GM18870 (cell line): ENCODE results near the gene ZNF235.
"Not testable (repeated sequence)": the region's sequence is repeated elsewhere in the genome, so short reads cannot be mapped to it uniquely, and the experiment has no call there.

Experiments
- ATAC-seq: cut with Tn5 transposase; IDR thresholded peaks from one replicate; pipeline ENCODE4 v1.9.1; 2021; ENCODE audit warnings: moderate library complexity; ENCODE audit not compliant: unreplicated experiment

ZNF235 gene

DNA sequence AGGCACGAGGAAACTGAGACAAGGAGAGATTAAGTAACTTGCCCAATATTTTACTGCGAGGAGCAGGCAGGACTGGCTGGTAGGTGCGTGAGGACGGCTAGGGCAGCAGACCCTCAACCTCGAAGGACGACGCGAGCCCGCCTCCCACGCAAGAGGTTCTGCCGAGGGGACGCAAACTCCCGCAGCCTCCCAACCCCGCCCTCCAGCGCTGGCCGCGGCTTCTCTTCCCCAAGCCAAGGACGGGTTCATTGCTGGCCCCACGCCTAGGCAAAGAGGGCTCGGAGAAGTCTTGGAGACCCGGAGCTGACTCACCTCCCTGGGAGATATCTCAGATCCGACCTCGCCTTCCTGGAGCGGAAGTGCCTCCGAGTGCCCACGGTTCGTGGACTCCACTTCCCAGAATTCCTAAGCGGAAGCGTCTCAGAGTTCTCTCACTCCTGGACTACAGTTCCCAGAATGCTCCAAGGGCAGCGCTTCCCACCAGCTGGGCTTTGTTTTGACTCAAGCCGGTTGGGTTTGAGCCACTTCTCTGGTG, at the start of gene ZNF235:
Gene ZNF235 (minus strand): TSS at position 367 of the 535 bp plus-strand sequence. CDS start 1,621 bp downstream, outside the sequence.
- ATAC-seq, result peak; percentile 85

DNA sequence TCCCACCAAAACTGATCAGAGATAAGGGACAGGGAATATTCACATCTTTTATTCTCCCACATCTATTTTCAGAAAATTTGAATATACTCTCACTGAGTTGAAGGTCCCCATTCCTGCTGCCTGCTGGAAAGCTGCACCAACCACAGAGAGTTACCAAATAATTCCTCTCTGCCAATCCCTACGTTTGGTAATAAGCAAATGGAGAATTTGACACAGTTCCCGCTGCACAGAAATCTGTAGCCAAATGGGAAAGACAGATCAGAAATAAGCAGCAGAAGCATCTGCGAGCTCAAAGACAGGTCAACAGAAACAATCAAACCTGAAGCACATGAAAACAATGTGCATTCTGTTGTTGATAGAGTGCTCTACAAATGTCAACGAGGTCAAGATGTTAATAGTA, 41.7 kb upstream of the ZNF235 start:
- no peak for ATAC-seq

DNA sequence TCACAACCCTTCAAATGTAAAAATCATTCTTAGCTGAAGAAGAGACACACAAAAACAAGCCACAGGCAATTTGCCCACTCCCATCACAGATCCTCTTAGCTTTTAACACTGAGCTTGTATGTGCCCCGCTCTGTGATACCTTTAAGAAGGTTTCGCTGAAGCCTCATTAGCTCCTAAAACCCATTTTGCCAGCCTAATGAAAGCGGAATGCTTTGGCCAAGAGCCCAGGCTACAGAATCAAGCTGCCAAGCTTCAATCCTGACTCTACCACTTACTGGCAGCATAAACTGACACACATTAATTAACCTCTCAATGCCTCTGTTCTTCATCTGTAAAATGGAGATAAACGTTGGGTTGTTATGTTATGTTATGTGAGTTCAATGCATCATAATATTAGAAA, 41.1 kb upstream of the ZNF235 start:
- no peak for ATAC-seq

DNA sequence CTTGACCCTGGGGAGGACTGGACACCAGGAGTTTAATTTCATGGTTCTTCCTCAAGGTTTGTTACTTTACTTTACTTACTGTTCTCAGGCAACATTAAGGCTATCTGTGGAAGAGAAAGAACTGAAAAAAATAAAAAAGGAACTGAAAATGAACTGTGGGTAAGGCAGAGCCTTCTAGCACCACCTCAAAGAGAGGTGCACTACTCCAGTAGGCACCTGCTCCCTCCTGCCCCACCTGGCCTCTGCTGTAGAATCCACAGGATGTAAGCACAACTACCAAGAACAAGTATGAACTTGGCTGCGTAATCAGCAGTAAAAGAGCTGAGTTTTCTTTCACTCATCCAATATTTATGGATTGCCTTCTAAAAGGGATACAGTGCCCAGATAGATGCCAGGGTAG, 39.4 kb upstream of the ZNF235 start:
- ATAC-seq, result no peak

DNA sequence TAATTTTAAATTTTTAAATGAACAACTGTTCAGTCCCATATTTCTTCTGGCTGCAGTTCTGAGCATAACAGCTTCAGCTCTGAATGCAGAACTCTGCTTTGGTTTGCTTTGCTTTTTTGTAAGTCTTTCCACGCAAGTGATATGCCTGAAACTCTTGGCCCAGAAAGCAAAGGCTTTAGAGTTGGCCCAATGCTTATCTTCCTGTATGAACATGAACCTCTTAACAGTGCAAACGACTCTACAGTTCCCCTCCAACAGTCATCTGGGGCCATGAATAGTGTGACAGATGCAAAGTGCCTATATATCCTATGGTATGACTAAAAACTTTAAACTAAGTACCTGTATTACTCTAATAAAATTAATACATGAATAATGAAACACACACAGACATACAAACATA, 37.0 kb upstream of the ZNF235 start:
- no peak for ATAC-seq

DNA sequence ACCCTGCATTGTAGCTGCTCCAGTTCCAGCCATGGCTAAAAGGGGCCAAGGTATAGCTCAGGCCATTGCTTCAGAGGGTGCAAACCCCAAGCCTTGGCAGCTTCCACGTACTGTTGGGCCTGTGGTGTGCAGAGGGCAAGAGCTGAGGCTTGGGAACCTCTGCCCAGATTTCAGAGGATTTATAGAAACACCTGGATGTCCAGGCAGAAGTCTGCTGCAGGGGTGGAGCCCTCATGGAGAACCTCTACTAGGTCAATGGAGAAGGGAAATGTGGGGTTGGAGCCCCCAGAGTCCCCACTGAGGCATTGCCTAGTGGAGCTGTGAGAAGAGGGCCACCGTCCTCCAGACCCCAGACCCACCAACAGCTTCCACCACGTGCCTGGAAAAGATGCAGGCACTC, 29.8 kb upstream of the ZNF235 start:
- not testable (repeated sequence) for ATAC-seq

DNA sequence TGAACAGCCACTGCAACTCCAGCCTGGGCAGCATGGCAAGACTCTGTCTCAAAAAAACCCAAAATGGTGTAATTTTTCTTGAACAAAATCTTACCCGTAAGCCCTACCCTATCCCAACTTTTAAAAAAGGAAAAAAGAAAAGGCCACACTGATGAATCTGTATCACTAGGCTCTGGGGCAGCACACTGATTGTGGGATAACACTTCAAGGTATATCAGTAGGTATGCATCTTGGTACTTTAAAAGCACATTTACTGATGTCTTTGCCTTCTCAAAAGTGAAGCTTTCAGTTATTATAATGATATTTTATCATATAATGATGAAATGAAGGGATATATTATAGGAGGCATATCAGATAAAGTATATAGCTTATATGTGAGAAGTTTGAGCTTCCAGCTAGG, 27.3 kb upstream of the ZNF235 start:
- no peak for ATAC-seq

DNA sequence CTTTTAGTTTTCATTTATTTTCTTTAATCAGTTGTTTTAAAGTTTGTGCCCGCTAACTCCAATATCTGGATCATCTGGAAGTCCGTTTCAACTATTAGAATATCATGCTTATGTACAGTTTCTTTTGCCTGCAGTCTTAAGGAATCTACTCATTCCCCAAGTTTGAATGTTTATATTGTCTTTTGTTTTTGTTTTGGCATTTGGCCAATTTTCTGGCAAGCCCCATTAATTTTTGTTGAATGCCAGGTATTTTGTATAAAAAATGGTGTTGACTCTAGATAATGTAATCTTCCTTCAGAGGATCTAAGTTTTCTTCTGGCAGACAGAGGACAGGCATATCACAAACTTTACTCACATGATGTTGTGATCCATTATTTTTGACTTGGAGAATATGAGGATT, 11.1 kb upstream of the ZNF235 start:
- no peak for ATAC-seq

DNA sequence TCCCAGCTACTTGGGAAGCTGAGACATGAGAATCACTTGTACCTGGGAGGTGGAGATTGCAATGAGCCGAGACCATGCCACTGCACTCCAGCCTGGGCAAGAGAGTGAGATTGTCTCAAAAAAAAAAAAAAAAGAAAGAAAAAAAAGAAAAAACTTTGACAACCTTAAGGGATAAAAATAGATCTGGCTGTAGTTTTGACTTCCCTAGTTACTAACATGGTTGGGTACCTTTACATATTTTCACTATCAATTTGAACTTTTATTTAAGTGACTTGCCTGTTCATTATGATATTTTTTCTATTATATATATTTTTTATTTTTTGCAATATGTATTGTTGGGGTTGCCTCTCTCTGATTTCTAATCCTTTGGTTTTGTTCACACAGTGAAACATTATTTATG, 8.4 kb upstream of the ZNF235 start:
- no peak for ATAC-seq

DNA sequence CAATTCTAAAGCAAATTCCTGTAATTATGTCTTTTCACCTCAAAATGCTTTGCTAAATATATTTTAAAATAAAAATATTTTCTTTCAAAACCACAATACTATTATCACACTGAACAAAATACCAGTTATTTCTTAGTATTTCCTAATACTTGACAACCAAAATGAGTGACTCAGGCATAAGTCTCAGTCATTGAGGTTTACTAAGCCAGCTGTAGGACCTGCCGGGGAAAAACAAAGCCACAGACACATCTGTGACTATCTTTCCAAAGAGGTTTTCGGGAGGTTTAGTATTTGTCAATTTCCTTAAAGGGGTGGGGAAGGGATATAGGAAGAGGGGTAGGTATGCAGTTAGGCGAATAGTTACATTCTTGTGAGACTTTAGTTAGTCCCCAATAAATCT, 3.2 kb upstream of the ZNF235 start:
- no peak for ATAC-seq

DNA sequence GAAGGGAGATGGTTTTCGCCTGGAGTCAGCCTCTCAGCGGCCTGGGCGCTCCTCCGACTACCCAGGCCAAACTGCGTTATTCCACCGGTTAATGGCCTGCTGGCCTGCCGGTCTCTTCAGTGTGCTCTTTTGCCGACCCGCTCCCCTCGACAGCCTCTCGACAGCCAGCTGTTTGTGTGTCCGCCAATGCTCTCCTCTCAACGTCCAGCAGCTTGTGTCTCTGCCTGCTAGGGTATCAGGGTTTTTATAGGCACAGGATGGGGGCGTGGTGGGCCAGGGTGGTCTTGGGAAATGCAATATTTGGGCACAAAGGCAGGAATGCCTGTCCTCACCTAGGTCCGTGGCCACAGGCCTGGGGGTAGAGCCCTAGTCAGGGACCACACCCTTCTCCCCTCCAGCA, 1.5 kb upstream of the ZNF235 start:
- ATAC-seq, result no peak

DNA sequence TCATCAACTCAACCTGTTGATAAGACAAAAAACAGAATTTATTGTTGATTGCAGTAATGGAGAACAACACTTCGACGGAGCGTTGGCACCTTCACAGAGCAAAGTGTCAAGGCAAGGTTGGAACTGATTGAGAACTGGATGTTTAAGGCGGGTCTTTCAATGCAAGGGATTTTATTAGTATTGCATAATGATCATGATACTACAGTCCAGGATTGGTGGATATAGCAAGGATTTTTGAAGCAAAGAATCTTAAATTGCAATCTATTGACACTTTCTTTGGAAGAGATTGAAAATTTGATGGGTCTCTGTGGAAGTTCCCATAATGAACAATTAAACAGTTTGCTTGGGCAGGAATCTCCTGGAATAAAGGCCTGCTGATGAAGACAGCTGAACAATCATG, 632 bp upstream of the ZNF235 start:
- no peak for ATAC-seq

DNA sequence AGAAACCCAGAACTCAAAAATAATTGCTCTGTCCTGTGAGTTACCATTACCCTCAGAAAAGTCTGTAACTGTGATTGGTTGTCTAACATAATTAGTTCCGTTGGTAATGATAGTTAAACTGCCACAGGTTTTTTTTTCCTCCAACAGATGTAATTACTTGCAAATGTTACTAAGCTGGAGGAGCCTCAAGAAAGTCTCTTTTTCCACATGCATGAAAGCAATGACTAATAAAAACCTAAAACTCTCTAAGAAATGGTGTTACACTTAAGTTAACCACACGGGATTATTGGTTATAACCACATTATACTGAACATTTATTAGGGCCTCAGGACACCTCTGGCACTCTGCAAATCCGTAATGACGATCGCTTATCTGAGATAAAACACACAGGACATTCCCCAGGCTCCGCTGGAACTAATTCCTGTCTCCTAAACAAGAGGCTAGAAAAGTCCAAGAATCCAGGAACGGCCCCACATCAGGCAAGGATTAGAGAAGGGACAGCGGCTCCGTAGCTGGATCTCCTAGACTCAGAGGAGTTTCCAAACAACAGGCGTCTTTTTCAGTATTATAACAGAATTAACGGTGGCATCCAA, 753 bp downstream of the ZNF235 start:
- no peak for ATAC-seq

DNA sequence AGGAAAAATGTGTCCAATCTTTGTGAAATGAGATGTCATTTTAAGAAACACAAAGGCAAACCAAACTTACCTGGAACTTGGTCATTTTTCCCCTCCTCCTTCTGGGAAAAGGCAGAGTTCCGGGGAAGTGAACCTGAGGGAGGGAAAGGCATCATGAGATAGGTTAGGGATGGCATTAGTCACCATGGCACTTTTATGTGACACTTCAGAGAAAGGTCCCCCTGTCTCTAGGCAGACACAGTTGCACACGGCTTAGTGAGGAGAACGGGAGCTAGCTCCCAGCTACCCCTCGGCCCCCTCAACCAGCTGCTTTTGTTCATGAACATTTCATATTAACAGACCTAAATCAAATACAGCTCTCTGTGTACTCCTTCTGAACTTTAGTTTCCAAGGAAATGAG, 1.5 kb downstream of the ZNF235 start:
- no peak for ATAC-seq

DNA sequence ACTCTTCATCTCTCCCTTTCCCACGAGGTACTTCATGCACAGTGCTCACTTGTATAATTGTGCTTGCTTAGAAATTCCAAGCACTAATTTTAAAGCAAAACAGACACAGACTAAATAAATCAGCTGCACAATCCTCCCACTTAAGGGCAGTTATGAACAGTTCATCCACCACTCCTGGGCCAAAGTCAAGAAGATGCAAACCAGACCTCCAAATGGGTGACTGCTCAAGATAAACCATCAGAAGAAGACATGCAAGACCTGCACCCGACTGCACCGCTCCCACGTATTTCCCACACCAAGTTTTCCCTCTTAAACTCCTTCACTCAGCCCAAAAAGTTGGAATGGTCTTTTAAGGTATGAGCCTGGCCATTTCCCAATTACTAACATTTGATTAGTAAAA, 19.9 kb downstream of the ZNF235 start:
- ATAC-seq, result no peak

DNA sequence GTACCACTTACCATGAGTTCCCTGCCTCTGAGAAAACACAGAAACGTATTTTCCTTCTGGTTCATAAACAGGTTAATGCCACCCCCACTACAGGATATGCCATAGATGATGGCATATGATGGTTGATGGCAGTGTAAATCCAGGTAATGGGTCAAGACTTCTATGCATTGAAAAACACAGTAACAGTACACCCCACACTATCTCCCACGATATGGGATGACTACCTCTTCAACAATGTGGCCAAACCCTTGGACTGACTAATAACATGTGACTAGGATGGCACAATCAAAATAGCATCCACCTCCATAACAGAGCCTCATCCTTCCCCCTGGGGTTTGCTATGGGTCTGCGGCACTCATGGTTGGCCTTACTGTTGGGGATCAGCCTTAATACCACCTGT, 22.0 kb downstream of the ZNF235 start:
- ATAC-seq, result no peak

DNA sequence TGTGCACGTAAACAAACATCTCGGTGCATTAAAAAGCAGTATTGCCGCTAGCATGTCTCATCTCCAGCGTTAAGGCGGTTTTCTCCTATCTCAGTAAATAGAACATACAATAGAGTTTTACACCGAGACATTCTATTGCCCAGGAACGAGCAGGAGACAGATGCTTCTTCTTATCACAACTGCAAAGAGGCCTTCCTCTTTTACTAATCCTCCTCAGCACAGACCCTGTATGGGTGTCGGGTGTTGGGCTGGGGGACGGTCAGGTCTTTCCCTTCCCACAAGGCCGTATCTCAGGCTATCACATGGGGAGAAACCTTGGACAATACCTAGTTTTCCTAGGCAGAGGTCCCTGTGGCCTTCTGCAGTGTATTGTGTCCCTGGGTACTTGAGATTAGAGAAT, 23.9 kb downstream of the ZNF235 start:
- ATAC-seq, result no peak

DNA sequence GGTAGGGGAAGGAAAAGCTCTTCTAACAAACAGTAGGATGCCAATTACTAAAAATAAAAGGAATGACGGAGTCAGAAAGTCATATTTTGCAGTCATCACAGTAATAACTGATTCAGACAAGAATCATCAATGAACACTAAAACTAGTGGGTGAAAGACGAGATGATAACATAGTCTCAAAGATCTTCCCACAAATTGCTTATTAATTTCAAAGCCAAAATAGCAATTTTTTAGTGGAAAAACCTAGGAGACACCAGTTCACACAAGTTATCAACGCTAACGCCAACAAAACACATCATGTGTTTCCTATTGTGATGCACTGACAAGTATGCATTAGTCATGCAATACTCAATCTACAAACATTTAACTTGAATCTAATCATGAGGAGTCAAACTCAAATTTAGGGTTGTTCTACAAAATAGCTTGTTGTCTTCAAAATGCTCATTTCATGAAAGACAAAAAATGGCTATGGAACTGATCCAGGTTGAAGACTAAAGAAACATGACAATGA, 26.6 kb downstream of the ZNF235 start:
- no peak for ATAC-seq

DNA sequence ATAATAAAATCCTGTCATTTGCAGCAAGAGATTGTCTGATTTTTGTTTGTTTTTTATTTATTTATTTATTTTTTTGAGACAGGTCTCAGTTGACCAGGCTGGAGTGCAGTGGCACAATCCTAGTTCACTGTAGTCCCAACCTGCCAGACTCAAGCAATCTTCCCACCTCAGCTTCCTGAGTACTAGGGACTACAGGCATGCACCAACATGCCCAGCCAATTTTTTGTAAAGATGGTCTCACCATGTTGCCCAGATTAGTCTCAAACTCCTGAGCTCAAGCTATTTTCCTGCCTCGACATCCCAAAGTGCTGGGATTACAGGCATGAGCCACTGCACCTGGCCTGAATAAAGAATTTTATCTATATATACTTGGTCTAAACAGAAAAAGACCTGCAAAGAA, 27.5 kb downstream of the ZNF235 start:
- no peak for ATAC-seq

DNA sequence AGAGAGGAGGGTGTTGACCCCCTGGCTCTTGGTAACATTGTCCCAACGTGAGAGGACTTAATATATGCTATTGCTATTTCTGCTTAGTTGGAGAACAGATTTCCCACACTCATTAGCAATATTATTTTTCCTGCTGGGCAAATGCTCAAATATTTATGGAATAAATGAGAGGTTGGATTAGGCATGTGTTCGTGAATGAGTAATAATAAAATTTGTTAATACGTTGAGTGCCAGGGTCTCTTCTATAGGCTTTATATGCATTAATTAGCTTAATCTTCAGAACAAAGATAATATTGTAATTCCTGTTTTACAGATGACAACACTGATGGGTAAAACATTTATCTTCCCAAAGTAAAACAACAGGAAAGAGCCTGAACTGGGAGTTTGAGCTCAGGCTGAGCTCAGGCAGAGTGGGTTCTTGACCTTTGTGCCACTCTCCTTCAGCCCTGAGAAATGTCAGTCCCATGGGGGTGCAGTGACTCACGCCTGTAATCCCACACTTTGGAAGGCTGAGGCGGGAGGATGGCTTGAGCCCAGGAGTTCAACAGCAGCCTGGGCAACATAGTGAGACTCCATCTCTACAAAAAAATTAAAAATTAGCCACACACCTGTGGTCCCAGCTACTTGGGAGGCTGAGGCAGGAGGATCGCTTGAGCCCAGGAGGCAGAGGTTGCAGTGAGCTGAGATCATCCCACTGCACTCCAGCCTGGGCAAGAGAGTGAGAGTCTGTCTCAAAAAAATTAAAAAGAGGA, 44.0 kb downstream of the ZNF235 start:
- no peak for ATAC-seq

DNA sequence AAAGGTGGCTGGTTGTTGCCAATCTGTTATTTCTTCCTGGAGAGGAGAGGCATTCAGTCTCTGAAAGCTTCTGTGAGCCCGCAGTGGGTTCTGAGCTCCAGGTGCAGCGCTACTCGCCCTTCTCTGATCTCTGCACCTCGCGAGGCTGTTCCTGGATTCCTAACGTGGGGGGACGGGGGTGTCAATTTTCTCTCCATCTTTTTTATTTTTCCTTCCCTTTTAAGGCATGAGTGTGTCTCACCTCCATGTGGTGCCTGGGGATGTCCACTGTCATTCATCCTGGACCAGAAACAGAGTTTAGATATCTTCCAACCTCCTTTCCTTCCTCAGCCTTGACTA, 44.5 kb downstream of the ZNF235 start:
- ATAC-seq, result no peak

DNA sequence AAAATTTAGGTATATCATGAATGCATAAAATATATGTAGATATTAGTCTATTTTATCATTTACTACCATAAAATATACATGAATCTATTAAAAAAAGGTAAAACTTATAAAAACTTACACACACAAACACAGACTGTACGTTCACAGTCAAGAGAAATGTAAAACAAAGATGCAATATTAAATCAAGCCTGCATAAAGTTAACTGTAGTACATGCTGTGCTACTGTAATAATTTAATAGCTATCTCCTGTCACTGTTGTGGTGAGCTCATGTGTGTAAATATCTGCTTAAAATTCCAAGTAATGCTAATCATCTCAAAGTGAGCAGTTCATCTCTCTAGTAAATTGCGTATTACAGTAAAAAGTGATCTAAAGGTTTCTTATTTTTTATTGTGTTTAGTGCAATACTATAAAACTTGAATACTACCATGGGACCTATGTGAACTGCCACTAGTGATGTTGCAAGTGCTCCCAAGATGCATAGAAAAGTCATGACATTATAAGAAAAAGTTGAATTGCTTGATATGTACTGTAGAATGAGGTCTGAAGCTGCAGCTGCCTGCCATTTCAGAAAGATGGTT, 45.9 kb downstream of the ZNF235 start:
- ATAC-seq, result no peak
